SK-N-MC (cell line): Measurements from ENCODE around the gene NKAIN2.

Experiments used
- EZH2 ChIP-seq: fragments of 200-600 bp; sonication (generic); IDR thresholded peaks from one replicate; pipeline ENCODE4 v1.6.1; 2017; ENCODE audit warnings: antibody characterized with exemption
- POLR2AphosphoS5 ChIP-seq: IDR thresholded peaks from 2 replicates; pipeline ENCODE4 v1.6.1; 2012; ENCODE audit warnings: mild to moderate bottlenecking, low read depth, low read length, borderline replicate concordance

- TF ChIP-seq POLR2AphosphoS5 (no peak), EZH2 (no peak)
Measured at GRCh38 chr6:124557873-124558272, 754.2 kb downstream of the NKAIN2 start.
